CD14-positive monocyte (primary cell): Measurements from ENCODE around the gene CNIH1. TPM values are rescaled to one million over a fixed set of nuclear protein-coding genes. Genes with fewer than 3 reads are reported as not detected.

ENCODE experiments used
- DNase-seq, 3 donors: peaks; one replicate each; pipeline ENCODE4 v3.0.0-alpha.2; 2011 to 2022
- H2AFZ ChIP-seq: 2 replicates; pipeline ENCODE4 v1.6.0; 2012; ENCODE audit warnings: mild to moderate bottlenecking, low read depth, low read length, inconsistent platforms; ENCODE audit not compliant: insufficient read depth, poor library complexity, severe bottlenecking
- H3K27ac ChIP-seq, 2 donors: 1 replicate in 1 of 2; 2 replicates in 1 of 2; pipeline ENCODE4 v1.5.1; 2012 to 2013; ENCODE audit warnings: low read length in 2 of 2, control low read depth in 1 of 2, inconsistent platforms in 1 of 2, low read depth in 1 of 2, mild to moderate bottlenecking in 1 of 2
- H3K27me3 ChIP-seq, 2 donors: one replicate each; pipeline versions ENCODE4 v1.6.0 to v1.6.1; 2011 to 2013; ENCODE audit warnings: low read length in 2 of 2; ENCODE audit not compliant: control insufficient read depth in 2 of 2, insufficient read depth in 2 of 2
- H3K36me3 ChIP-seq, 2 donors: replicated peaks in 1 of 2; 1 replicate in 1 of 2; 2 replicates in 1 of 2; pipeline versions ENCODE4 v1.5.1 to v1.6.1; 2012 to 2013; ENCODE audit warnings: low read length in 2 of 2, control low read depth in 1 of 2, inconsistent platforms in 1 of 2, mild to moderate bottlenecking in 1 of 2; ENCODE audit not compliant: insufficient read depth in 2 of 2, control insufficient read depth in 1 of 2
- H3K4me1 ChIP-seq, 2 donors: 1 replicate in 1 of 2; 2 replicates in 1 of 2; pipeline versions ENCODE4 v1.5.1 to v1.6.1; 2012 to 2013; ENCODE audit warnings: low read length in 2 of 2, control low read depth in 1 of 2, inconsistent platforms in 1 of 2, mild to moderate bottlenecking in 1 of 2, moderate library complexity in 1 of 2; ENCODE audit not compliant: insufficient read depth in 2 of 2, control insufficient read depth in 1 of 2
- H3K4me2 ChIP-seq: replicated peaks from 2 replicates; pipeline ENCODE3; 2012; ENCODE audit warnings: low read length, moderate library complexity, mild to moderate bottlenecking; ENCODE audit not compliant: poor library complexity, severe bottlenecking; ENCODE audit errors: extremely low read depth
- H3K4me3 ChIP-seq, 3 experiments: fragments of 200-600 bp in 1 of 3; sonication (generic) in 1 of 3; replicated peaks in 1 of 3; 1 replicate in 2 of 3; 2 replicates in 1 of 3; pipeline ENCODE4 v1.5.1; 2011 to 2013; ENCODE audit warnings: low read length in 3 of 3, mild to moderate bottlenecking in 3 of 3, control low read depth in 2 of 3, low read depth in 2 of 3, inconsistent platforms in 1 of 3, moderate library complexity in 1 of 3
- H3K79me2 ChIP-seq: 2 replicates; pipeline ENCODE4 v1.6.0; 2012; ENCODE audit warnings: mild to moderate bottlenecking, control low read depth, inconsistent platforms, low read length, moderate library complexity; ENCODE audit not compliant: insufficient read depth
- H3K9ac ChIP-seq: 2 replicates; pipeline ENCODE4 v1.6.0; 2017; ENCODE audit warnings: low read length, mild to moderate bottlenecking; ENCODE audit not compliant: insufficient read depth, poor library complexity, severe bottlenecking
- H3K9me3 ChIP-seq, 2 donors: replicated peaks in 1 of 2; 1 replicate in 1 of 2; 2 replicates in 1 of 2; pipeline versions ENCODE4 v1.5.1 to v1.6.1; 2012 to 2013; ENCODE audit warnings: low read length in 2 of 2, control low read depth in 1 of 2; ENCODE audit not compliant: control insufficient read depth in 1 of 2, insufficient read depth in 1 of 2
- H4K20me1 ChIP-seq: 2 replicates; pipeline ENCODE4 v1.6.0; 2012; ENCODE audit warnings: mild to moderate bottlenecking, low read length, control low read depth, moderate library complexity; ENCODE audit not compliant: insufficient read depth
- H3K27ac Mint-ChIP-seq, 7 donors: one replicate each; pipeline ENCODE4 v1.8.0; 2020; ENCODE audit warnings: mild to moderate bottlenecking in 7 of 7, mixed read lengths in 7 of 7, moderate library complexity in 6 of 7, inconsistent platforms in 2 of 7
- H3K27me3 Mint-ChIP-seq, 3 donors: one replicate each; pipeline ENCODE4 v1.8.0; 2021 to 2022; ENCODE audit warnings: low read depth in 3 of 3, mild to moderate bottlenecking in 3 of 3, mixed read lengths in 3 of 3, moderate library complexity in 3 of 3, inconsistent platforms in 1 of 3
- H3K36me3 Mint-ChIP-seq, 2 donors: one replicate each; pipeline ENCODE4 v1.8.0; 2020; ENCODE audit warnings: mixed read lengths in 2 of 2, inconsistent platforms in 1 of 2, mild to moderate bottlenecking in 1 of 2
- H3K4me1 Mint-ChIP-seq: one replicate; pipeline ENCODE4 v1.8.0; 2020; ENCODE audit warnings: mild to moderate bottlenecking, mixed read lengths
- H3K4me3 Mint-ChIP-seq, 2 donors: one replicate each; pipeline ENCODE4 v1.8.0; 2020; ENCODE audit warnings: mild to moderate bottlenecking in 2 of 2, mixed read lengths in 2 of 2, moderate library complexity in 1 of 2
- H3K9me3 Mint-ChIP-seq, 7 donors: one replicate each; pipeline ENCODE4 v1.8.0; 2020 to 2022; ENCODE audit warnings: mixed read lengths in 7 of 7, mild to moderate bottlenecking in 6 of 7, moderate library complexity in 6 of 7, inconsistent platforms in 2 of 7
- CTCF ChIP-seq: fragments of 200-600 bp; IDR thresholded peaks from one replicate; pipeline ENCODE4 v1.8.0; 2022; ENCODE audit warnings: antibody characterized with exemption, mild to moderate bottlenecking
- WGBS: methylation state at CpG from one replicate; pipeline ENCODE4 v1.1.5; 2013; ENCODE audit warnings: missing lambda C conversion rate; ENCODE audit not compliant: insufficient coverage; 5-methylcytosine and 5-hydroxymethylcytosine counted together
- intact Hi-C, 2 donors: fragments of 100-400 bp; cut with micrococcal nuclease; formaldehyde crosslinking; loops; one replicate each; pipeline versions ENCODE4 v1.15.0 to v1.15.1; 2023
- polyA plus RNA-seq, 3 donors: library from polyadenylated mRNA; depleted of rRNA in 1 of 3; unstranded in 2 of 3; stranded (reverse) in 1 of 3; fragments of 300-500 nt in 2 of 3; fragments of >200 nt in 1 of 3; fragmentation: Illumina TruSeq in 2 of 3; gene quantifications; 1 replicate in 2 of 3; 2 replicates in 1 of 3; pipeline ENCODE4 v1.2.3, GENCODE V29; 2012 to 2021

CNIH1 gene
- polyA plus RNA-seq, 3 donors = 109 to 162 (median 138) TPM

GRCh38 chr14:54440476-54440872 is 700 bp downstream of the CNIH1 start:
- Histone ChIP-seq H3K9ac (peak overlapping the region; percentile 87), H3K36me3 (peaks cover 5 to 6% of the 10 kb centered on the region in 2 donors), H3K27me3 (no peaks in the 10 kb centered on the region), H3K79me2 (peaks cover 54% of the 10 kb centered on the region), H3K9me3 (no peaks in the 10 kb centered on the region), H3K4me3 (peak overlapping the region; percentile 42 to 90 (median 77)), H4K20me1 (peaks cover 22% of the 10 kb centered on the region), H2AFZ (peak overlapping the region; percentile 80), H3K27ac (peak overlapping the region; percentile 83 to 86), H3K4me1 (peaks cover 17 to 25% of the 10 kb centered on the region in 2 donors), H3K4me2 (peak overlapping the region; percentile 85)
- TF ChIP-seq CTCF = no peak
- Mint-ChIP-seq H3K36me3 (peaks cover 5 to 13% of the 10 kb centered on the region in 2 donors), H3K4me3 (peak overlapping the region; percentile 76 to 92), H3K9me3 (no peaks in the 10 kb centered on the region), H3K27me3 (no peaks in the 10 kb centered on the region), H3K4me1 (peaks cover 38% of the 10 kb centered on the region), H3K27ac (peak overlapping the region; percentile 73 to 92 (median 85))
- WGBS = 0% methylated on average over 1 of the region's 5 CpGs
- no peak for DNase-seq
- intact Hi-C loops = loop anchor here (5.0 kb wide), 3 partner anchors 43 to 1888 kb away; partner anchors contain the start of genes CDKN3 (in 2 of the 2), GPR137C (in 1 of the 2) and TXNDC16 (in 1 of the 2)

GRCh38 chr14:54440037-54440436 is 1.1 kb downstream of the CNIH1 start:
- 81% methylated on average over 3 of the region's 7 CpGs for whole genome bisulfite sequencing
- H3K9me3 ChIP-seq = no peaks in the 10 kb centered on the region
- no peak for DNase-seq
- peaks cover 58% of the 10 kb centered on the region for H3K79me2 ChIP-seq
- peak overlapping the region in 1 of 2 donors; percentile 86 for H3K27ac ChIP-seq
- H3K36me3 ChIP-seq = peaks cover 5 to 9% of the 10 kb centered on the region in 2 donors
- no peaks in the 10 kb centered on the region for H3K27me3 ChIP-seq
- H3K4me3 Mint-ChIP-seq = peak overlapping the region; percentile 76 to 92
- H3K4me1 Mint-ChIP-seq = peaks cover 41% of the 10 kb centered on the region
- no peaks in the 10 kb centered on the region for H3K27me3 Mint-ChIP-seq
- H3K4me3 ChIP-seq = peak overlapping the region; percentile 42 to 90 (median 77)
- peaks cover 7 to 16% of the 10 kb centered on the region in 2 donors for H3K36me3 Mint-ChIP-seq
- peaks cover 27% of the 10 kb centered on the region for H4K20me1 ChIP-seq
- no peak for TF ChIP-seq CTCF
- peak overlapping the region; percentile 87 for H3K9ac ChIP-seq
- intact Hi-C loops = loop anchor here (5.0 kb wide), 3 partner anchors 43 to 1888 kb away; partner anchors contain the start of genes CDKN3 (in 2 of the 2), GPR137C (in 1 of the 2) and TXNDC16 (in 1 of the 2)
- H3K4me2 ChIP-seq = peak overlapping the region; percentile 85
- H3K4me1 ChIP-seq = peaks cover 16 to 23% of the 10 kb centered on the region in 2 donors
- no peak overlapping the region for H2AFZ ChIP-seq
- H3K27ac Mint-ChIP-seq = peak overlapping the region in 5 of 7 donors; percentile 83 to 92 (median 85)
- H3K9me3 Mint-ChIP-seq = no peaks in the 10 kb centered on the region
